K562 (cell line): ENCODE measurements around the gene SPDEF. TPM values are rescaled to one million over a fixed set of nuclear protein-coding genes. Genes with fewer than 3 reads are reported as not detected.

Experiments
- CBFA2T2 ChIP-seq: fragments of 450-650 bp; conservative IDR thresholded peaks from 2 replicates; pipeline ENCODE4 v1.6.1; 2017; ENCODE audit warnings: mild to moderate bottlenecking
- CEBPG ChIP-seq, 3 experiments: fragments of 200-800 bp in 1 of 3; sonication (Bioruptor generic) in 1 of 3; sonication (generic) in 1 of 3; formaldehyde crosslinking in 1 of 3; IDR thresholded peaks in 2 of 3; conservative IDR thresholded peaks in 1 of 3; 2 replicates each; pipeline versions ENCODE4 v1.6.1 to v1.8.0; 2016 to 2022; ENCODE audit warnings: missing compliant biosample characterization in 2 of 3, missing genetic modification characterization in 2 of 3, mild to moderate bottlenecking in 1 of 3, missing genetic modification reagents in 1 of 3
- E4F1 ChIP-seq: fragments of 250-450 bp; sonication (Bioruptor Pico); IDR thresholded peaks from 2 replicates; pipeline ENCODE4 v1.5.0; 2021; ENCODE audit warnings: mild to moderate bottlenecking, borderline replicate concordance
- HIVEP1 ChIP-seq: fragments of 250-450 bp; sonication (Bioruptor Pico); IDR thresholded peaks from 2 replicates; pipeline ENCODE4 v1.4.0; 2020; ENCODE audit warnings: mild to moderate bottlenecking
- MED1 ChIP-seq: sonication (generic); formaldehyde crosslinking; IDR thresholded peaks from 2 replicates; pipeline ENCODE4 v1.8.1; 2023; ENCODE audit warnings: missing genetic modification reagents, borderline replicate concordance
- PATZ1 ChIP-seq: fragments of 250-450 bp; sonication (Bioruptor Pico); IDR thresholded peaks from 2 replicates; pipeline ENCODE4 v1.5.0; 2020; ENCODE audit warnings: mild to moderate bottlenecking, borderline replicate concordance
- PCBP1 ChIP-seq: fragments of 200-400 bp; formaldehyde crosslinking; IDR thresholded peaks from 2 replicates; pipeline ENCODE4 v1.6.1; 2018; ENCODE audit warnings: mild to moderate bottlenecking, low read depth, low read length; ENCODE audit not compliant: poor library complexity, severe bottlenecking
- RAD21 ChIP-seq, 2 experiments: fragments of 250-450 bp in 1 of 2; fragments of 450-650 bp in 1 of 2; sonication (Bioruptor Pico) in 1 of 2; formaldehyde crosslinking in 1 of 2; IDR thresholded peaks in 1 of 2; conservative IDR thresholded peaks in 1 of 2; 2 replicates each; pipeline versions ENCODE4 v1.4.0 to v1.8.0; 2020 to 2022; ENCODE audit warnings: mild to moderate bottlenecking in 2 of 2, moderate library complexity in 1 of 2
- RBM39 ChIP-seq: fragments of 200-400 bp; formaldehyde crosslinking; optimal IDR thresholded peaks from 2 replicates; pipeline ENCODE3; 2018; ENCODE audit warnings: low read depth, low read length
- SFPQ ChIP-seq: fragments of 200-400 bp; formaldehyde crosslinking; IDR thresholded peaks from 2 replicates; pipeline ENCODE4 v1.6.1; 2017; ENCODE audit warnings: mild to moderate bottlenecking, low read depth, low read length, moderate library complexity
- TEAD4 ChIP-seq, 2 experiments: sonication (generic) in 1 of 2; formaldehyde crosslinking in 1 of 2; IDR thresholded peaks; 2 replicates each; pipeline versions ENCODE4 v1.6.1 to v1.8.0; 2012 to 2022; ENCODE audit warnings: borderline replicate concordance in 1 of 2, inconsistent platforms in 1 of 2, low read length in 1 of 2, mild to moderate bottlenecking in 1 of 2, missing genetic modification reagents in 1 of 2
- XRCC5 ChIP-seq: fragments of 200-400 bp; formaldehyde crosslinking; IDR thresholded peaks from 2 replicates; pipeline ENCODE4 v1.6.1; 2017; ENCODE audit warnings: low read depth, mild to moderate bottlenecking, low read length
- YBX1 ChIP-seq: fragments of 450-650 bp; IDR thresholded peaks from 2 replicates; pipeline ENCODE4 v1.7.1; 2016; ENCODE audit warnings: mild to moderate bottlenecking
- ZNF239 ChIP-seq: fragments of 250-450 bp; sonication (Bioruptor Pico); IDR thresholded peaks from 2 replicates; pipeline ENCODE4 v1.4.0; 2020; ENCODE audit warnings: mild to moderate bottlenecking
- ZNF609 ChIP-seq: sonication (generic); formaldehyde crosslinking; IDR thresholded peaks from 2 replicates; pipeline ENCODE4 v1.8.1; 2023; ENCODE audit warnings: missing genetic modification reagents, mild to moderate bottlenecking, borderline replicate concordance
- polyA plus RNA-seq, 8 experiments: library from polyadenylated mRNA; depleted of rRNA in 4 of 8; stranded (reverse) in 5 of 8; unstranded in 3 of 8; fragments of >200 nt; fragmentation: Nextera tagmentation in 2 of 8; fragmentation: Illumina TruSeq in 1 of 8; extraction: Ambion mirVana in 2 of 8; extraction: Trizol in 1 of 8; gene quantifications; 2 replicates each; pipeline versions ENCODE4 v1.2.1 to v1.2.3, GENCODE V29; 2011 to 2014; ENCODE audit warnings: inconsistent platforms in 1 of 8, missing spikeins in 1 of 8
- total RNA-seq, 7 experiments: library from RNA; depleted of rRNA in 6 of 7; stranded (reverse); fragments of >200 nt in 6 of 7; fragmentation: Illumina TruSeq in 2 of 7; extraction: Trizol in 2 of 7; gene quantifications; 2 replicates each; pipeline versions ENCODE4 v1.2.1 to v1.2.3, GENCODE V29; 2011 to 2021; ENCODE audit warnings: low replicate concordance in 1 of 7

Gene SPDEF
- total and polyA plus RNA-seq, 9 of the 15 experiments (the other 6 are each of a cell fraction or from before 2014, with no cell fraction given): 0.04 to 0.12 (median 0.11) TPM; not detected in 5

GRCh38 chr6:34600796-34601195, 44.7 kb upstream of the SPDEF start (continued):
- no peak for TF ChIP-seq PATZ1 (CRISPR knock-in tag)
- no peak for TF ChIP-seq ZNF239 (CRISPR knock-in tag)
- TF ChIP-seq CEBPG (CRISPR knock-in tag; IDR thresholded peaks at IDR 0.05): peak; percentile 25; the same call in 1 of the 2 replicates
- no peak for TF ChIP-seq CEBPG (tag; conservative IDR thresholded peaks at IDR 0.05 in 1 of 2, IDR thresholded peaks at IDR 0.05 in 1 of 2)
- no peak for TF ChIP-seq ZNF609 (CRISPR knock-in tag)
- no peak for TF ChIP-seq RBM39
- TF ChIP-seq YBX1: no peak
- no peak for TF ChIP-seq XRCC5
- no peak for TF ChIP-seq SFPQ
- TF ChIP-seq E4F1: no peak
- no peak for TF ChIP-seq RAD21 (CRISPR knock-in tag; conservative IDR thresholded peaks at IDR 0.05 in 1 of 2, IDR thresholded peaks at IDR 0.05 in 1 of 2)
- no peak for TF ChIP-seq PCBP1
- peak; percentile 33; the same call in 1 of the 2 replicates for TF ChIP-seq CBFA2T2
- TF ChIP-seq TEAD4 (IDR thresholded peaks at IDR 0.05; ENCODE audit: low read length): peak; percentile 26; the same call in 1 of the 2 replicates
- no peak for TF ChIP-seq TEAD4 (CRISPR knock-in tag; IDR thresholded peaks at IDR 0.05; ENCODE audit: borderline replicate concordance)
- no peak for TF ChIP-seq MED1
- TF ChIP-seq HIVEP1 (CRISPR knock-in tag): no peak
